GM21737 (cell line): ENCODE measurements around the gene PCDHGB3.
"Not testable (repeated sequence)": the region's sequence is repeated elsewhere in the genome, so short reads cannot be mapped to it uniquely, and the experiment has no call there.

Source experiments
- ATAC-seq: cut with Tn5 transposase; IDR thresholded peaks from one replicate; pipeline ENCODE4 v1.9.1; 2021; ENCODE audit warnings: mild to moderate bottlenecking, moderate library complexity; ENCODE audit not compliant: unreplicated experiment

The PCDHGB3 gene

DNA sequence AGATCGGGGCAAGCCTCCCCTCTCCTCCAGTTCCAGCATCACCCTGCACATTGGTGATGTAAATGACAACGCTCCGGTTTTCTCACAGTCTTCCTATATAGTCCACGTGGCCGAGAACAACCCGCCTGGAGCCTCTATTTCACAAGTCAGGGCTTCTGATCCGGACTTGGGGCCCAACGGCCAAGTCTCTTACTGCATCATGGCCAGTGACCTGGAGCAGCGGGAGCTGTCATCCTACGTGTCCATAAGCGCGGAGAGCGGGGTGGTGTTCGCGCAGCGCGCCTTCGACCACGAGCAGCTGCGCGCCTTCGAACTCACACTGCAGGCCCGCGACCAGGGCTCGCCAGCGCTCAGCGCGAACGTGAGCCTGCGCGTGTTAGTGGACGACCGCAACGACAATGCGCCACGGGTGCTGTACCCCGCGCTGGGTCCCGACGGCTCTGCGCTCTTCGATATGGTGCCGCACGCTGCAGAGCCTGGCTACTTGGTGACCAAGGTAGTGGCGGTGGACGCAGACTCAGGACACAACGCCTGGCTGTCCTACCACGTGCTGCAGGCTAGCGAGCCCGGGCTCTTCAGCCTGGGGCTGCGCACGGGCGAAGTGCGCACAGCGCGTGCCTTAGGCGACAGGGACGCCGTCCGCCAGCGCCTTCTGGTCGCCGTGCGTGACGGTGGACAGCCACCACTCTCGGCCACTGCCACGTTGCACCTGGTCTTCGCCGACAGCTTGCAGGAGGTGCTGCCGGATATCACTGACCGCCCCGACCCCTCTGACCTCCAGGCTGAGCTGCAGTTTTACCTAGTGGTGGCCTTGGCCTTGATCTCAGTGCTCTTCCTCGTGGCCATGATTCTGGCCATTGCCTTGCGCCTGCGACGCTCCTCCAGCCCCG lies 19.4 kb downstream of the PCDHGB3 start:
- ATAC-seq: no peak

DNA sequence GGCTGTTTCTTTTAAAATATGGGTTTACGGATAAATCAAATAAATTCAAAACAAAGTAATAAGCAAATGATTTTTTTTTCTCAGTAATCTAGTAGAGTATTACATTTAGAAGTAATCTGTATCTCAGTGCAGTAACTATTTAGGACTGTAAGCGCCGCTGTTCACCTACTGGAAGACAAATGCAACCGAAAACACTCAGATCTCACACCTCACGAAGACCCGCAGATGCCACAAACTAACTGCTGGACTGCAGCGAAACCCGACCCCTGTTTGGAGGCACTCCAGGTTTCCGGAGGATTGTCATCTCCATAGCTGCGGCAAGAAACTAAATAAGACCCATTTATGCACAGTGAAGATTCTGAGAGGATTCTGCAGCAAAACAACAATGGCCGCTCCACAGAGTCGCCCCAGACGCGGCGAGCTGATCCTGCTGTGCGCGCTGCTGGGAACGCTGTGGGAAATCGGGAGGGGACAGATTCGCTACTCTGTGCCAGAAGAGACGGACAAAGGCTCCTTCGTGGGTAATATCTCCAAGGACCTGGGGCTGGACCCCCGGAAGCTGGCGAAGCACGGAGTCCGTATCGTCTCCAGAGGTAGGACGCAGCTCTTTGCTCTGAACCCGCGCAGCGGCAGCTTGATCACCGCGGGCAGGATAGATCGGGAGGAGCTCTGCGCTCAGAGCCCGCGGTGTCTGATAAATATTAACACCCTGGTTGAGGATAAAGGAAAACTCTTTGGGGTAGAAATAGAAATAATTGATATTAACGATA lies 22.6 kb downstream of the PCDHGB3 start, which contains the start of gene PCDHGA8:
Gene PCDHGA8, plus strand, starts transcription at position 205 of the 770 bp plus-strand sequence. Its CDS starts 181 bp downstream, at position 386.
- ATAC-seq: no peak

GRCh38 chr5:141393267-141393666 lies 23.2 kb downstream of the PCDHGB3 start:
- no peak for ATAC-seq

DNA sequence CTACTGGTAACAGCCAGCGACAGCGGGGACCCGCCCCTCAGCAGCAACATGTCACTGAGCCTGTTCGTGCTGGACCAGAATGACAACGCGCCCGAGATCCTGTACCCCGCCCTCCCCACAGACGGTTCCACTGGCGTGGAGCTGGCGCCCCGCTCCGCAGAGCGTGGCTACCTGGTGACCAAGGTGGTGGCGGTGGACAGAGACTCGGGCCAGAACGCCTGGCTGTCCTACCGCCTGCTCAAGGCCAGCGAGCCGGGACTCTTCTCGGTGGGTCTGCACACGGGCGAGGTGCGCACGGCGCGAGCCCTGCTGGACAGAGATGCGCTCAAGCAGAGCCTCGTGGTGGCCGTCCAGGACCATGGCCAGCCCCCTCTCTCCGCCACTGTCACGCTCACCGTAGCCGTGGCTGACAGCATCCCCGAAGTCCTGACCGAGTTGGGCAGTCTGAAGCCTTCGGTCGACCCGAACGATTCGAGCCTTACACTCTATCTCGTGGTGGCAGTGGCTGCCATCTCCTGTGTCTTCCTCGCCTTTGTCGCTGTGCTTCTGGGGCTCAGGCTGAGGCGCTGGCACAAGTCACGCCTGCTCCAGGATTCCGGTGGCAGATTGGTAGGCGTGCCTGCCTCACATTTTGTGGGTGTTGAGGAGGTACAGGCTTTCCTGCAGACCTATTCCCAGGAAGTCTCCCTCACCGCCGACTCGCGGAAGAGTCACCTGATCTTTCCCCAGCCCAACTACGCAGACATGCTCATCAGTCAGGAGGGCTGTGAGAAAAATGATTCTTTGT lies 24.6 kb downstream of the PCDHGB3 start:
- not testable (repeated sequence) for ATAC-seq

DNA sequence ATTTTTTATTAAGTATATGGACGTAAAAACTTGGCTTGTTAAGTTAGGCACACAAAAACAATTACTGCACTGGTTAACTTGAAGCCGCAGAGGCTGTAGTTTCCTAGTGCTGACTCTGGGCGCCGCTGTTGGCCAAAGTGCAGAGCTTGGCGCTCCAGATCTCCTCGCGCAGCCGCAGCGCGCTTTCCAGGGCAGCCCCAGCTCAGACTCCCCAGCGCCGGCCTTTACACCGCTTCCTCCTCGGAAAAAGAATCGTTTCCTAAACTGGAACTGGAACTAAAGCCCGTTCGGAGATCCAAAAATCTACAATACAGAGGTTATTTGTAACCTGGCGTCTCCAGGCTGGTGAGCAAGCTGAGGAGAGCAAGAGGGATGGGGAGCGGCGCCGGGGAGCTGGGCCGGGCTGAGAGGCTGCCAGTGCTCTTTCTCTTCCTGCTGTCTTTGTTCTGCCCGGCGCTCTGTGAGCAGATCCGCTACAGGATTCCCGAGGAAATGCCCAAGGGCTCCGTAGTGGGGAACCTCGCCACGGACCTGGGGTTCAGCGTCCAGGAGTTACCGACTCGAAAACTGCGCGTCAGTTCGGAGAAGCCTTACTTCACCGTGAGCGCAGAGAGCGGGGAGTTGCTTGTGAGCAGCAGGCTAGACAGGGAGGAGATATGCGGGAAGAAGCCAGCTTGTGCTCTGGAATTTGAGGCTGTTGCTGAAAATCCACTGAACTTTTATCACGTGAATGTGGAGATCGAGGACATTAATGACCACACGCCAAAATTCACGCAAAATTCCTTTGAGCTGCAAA lies 27.9 kb downstream of the PCDHGB3 start, which contains the start of gene PCDHGB5:
Gene PCDHGB5, plus strand, starts transcription at position 192 of the 796 bp plus-strand sequence. Its CDS starts 181 bp downstream, at position 373.
- ATAC-seq: peak; percentile 88

- no peak for ATAC-seq
Measured at GRCh38 chr5:141398608-141399007, 28.6 kb downstream of the PCDHGB3 start.

GRCh38 chr5:141399555-141400258 lies 29.7 kb downstream of the PCDHGB3 start:
- ATAC-seq: no peak

- no peak for ATAC-seq
Measured at GRCh38 chr5:141402553-141403243, 32.7 kb downstream of the PCDHGB3 start, which contains the start of gene PCDHGA9. Gene PCDHGA9, plus strand, starts transcription at chr5:141402778. Its CDS starts 175 bp downstream, at chr5:141402953.

DNA sequence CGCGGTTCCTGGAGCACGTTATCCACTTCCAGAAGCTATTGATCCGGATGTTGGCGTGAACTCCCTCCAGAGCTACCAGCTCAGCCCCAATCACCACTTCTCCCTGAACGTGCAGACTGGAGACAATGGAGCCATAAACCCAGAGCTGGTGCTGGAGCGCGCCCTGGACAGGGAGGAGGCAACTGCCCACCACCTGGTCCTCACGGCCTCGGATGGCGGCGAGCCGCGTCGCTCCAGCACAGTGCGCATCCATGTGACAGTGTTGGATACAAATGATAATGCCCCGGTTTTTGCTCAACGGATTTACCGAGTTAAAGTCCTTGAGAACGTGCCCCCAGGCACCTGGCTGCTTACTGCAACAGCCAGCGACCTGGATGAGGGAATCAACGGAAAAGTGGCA lies 33.3 kb downstream of the PCDHGB3 start:
- ATAC-seq: no peak

GRCh38 chr5:141407790-141408505 lies 37.9 kb downstream of the PCDHGB3 start, which contains the start of gene PCDHGB6:
Gene PCDHGB6, plus strand, starts transcription at chr5:141408021. Its CDS starts 182 bp downstream, at chr5:141408203.
- not testable (repeated sequence) for ATAC-seq

DNA sequence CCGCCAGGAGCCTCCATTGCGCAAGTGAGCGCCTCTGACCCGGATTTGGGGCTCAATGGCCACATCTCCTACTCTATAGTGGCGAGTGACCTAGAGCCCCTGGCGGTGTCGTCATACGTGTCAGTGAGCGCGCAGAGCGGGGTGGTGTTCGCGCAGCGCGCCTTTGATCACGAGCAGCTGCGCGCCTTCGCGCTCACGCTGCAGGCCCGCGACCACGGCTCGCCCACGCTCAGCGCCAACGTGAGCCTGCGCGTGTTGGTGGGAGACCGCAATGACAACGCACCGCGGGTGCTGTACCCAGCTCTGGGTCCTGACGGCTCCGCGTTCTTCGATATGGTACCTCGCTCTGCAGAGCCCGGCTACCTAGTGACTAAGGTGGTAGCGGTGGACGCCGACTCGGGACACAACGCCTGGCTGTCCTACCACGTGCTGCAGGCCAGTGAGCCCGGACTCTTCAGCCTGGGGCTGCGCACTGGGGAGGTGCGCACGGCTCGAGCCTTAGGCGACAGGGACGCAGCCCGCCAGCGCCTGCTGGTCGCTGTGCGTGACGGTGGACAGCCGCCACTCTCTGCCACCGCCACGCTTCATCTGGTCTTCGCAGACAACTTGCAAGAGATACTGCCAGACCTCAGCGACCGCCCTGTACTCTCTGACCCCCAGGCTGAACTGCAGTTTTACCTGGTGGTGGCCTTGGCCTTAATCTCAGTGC lies 39.7 kb downstream of the PCDHGB3 start:
- ATAC-seq: no peak

DNA sequence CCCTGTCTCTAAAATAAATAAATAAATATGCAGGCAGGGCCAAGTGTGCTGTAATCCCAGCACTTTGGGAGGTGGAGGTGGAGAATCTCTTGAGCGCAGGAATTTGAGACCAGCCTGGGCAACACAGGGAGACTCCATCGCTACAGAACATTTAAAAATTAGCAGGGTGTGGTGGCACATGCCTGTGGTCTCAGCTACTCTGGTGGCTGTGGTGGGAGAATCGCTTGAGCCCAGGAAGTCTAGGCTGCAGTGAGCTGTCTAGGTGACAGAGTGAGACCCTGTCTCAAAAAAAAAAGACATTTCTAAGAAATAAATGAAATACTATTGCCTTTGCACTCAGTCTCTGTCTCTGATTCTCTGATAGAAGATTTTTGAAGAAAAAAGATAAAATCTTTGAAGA lies 41.5 kb downstream of the PCDHGB3 start:
- no peak for ATAC-seq

DNA sequence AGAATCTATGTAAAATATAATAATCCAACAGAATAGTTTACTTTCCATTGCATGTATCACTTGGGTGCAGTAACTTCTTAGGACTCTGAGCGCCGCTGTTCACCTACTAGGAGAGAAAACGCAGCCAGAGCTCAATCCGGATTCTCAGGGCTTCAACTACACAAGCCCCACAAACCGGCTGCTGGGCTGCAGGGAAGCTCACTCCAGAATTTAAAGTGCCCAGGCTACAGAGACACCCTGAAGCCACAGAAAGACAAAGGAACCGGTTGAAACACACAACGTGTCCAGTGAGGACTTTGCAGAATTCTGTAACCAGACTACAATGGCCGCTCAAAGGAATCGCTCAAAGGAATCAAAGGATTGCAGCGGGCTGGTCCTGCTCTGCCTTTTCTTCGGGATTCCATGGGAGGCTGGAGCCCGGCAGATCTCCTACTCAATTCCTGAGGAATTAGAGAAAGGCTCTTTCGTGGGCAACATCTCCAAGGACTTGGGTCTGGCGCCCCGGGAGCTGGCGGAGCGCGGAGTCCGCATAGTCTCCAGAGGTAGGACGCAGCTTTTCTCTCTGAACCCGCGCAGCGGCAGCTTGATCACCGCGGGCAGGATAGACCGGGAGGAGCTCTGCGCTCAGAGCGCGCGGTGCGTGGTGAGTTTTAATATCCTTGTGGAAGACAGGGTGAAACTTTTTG lies 43.0 kb downstream of the PCDHGB3 start, which contains the start of gene PCDHGA10:
Gene PCDHGA10, plus strand, starts transcription at position 134 of the 686 bp plus-strand sequence. Its CDS starts 189 bp downstream, at position 323.
- peak; percentile 62 for ATAC-seq

- no peak for ATAC-seq
Measured at GRCh38 chr5:141413540-141414069, 43.6 kb downstream of the PCDHGB3 start.

GRCh38 chr5:141414548-141415274 lies 44.7 kb downstream of the PCDHGB3 start:
- ATAC-seq: not testable (repeated sequence)

DNA sequence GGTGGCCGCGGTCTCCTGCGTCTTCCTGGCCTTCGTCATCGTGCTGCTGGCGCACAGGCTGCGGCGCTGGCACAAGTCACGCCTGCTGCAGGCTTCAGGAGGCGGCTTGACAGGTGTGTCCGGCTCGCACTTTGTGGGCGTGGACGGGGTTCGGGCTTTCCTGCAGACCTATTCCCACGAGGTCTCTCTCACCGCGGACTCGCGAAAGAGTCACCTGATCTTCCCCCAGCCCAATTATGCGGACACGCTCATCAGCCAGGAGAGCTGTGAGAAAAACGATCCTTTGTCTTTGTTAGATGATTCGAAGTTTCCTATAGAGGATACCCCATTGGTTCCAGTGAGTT lies 45.2 kb downstream of the PCDHGB3 start:
- not testable (repeated sequence) for ATAC-seq
